ENCODE data around the gene MKX.

Gene MKX

DNA sequence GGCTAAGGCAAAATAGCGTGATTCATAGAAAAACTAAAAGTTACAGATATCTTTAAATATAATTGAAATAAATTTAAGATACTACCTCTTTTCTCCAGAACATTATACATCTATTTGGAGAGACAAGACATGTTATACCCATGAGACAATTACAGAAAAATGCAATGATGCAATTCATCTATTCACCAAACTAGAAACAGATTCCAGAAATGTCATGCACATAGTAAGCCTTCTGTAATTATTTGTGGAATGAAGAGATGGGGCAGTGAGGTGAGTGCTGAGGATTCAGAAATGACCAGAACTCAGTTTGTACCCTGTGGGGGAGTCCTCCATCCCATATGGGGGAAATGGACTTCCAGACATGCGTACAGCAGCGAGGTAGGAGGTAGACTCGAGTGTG lies 99.4 kb downstream of the MKX start:
- DNase-seq = no peak

DNA sequence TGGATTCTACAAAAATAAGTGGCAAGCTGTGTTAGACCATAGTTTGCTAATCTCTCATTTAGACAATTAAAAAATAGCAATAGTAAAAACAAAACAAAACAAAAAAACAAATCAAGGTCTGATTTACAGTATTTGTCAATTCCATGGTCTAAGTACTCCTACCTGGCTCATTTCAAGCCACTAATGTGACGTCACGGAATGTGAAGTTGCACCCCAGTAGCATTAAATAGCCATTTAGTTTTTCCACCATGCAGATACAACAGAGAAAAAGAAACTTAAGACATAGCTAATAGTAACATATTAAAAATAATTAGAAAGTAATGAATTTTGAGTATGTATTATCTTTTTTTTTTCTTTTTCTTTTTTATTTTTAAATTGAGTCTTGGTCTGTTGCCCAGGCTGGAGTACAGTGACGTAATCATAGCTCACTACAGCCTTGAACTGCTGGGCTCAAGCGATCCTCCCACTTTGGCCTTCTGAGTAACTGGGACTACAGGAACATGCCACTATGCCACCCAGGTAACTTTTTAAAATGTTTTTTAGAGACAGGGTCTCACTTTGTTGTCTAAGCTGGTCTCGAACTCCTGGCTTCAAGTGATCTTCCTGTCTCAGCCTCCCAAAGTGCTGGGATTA lies 101.2 kb downstream of the MKX start:
- no peak for DNase-seq

DNA sequence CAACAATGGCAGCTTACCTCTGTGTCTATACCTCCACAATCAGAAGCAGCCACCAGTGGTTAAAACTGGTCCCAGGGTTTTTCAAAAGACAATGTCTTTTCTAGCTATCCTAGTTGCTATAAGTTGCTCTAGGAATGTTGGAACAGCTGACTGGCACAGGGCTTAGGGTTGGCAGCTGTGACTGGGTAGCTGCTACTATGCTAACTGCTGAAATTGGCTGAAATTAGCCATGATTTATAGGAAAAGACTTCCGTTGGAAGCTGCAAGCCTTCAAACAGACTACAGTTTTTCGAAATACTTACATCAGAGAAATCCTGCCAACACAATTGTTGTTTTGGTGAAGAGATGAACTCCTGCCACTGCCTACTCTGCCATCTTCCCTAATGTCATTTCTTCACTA lies 102.3 kb downstream of the MKX start:
- DNase-seq = no peak

DNA sequence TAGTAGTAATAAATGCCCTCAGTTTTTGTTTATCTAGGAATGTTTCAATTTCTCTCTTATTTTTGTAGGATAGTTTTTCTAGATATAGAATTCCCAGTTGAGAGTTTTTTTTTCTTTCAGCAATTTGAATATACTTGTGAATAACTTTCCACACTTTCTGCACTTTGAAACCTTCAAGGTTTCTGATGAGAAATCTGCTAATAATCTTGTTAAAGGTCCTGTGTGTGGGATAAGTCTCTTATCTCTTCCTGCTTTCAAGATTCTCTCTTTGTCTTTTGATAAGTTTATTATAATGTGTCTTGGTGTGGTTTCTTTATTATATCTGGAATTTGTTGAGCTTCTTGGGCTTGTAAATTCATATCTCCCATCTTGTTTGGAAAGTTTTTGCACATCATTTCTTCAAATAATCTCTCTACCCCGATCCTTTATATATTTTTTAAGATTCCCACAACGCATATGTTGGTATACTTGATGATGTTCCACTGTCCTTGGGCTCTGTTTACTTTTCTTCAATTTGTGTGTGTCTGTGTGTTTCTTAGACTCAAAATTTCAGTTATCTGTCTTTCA lies 103.5 kb downstream of the MKX start:
- no peak for DNase-seq

DNA sequence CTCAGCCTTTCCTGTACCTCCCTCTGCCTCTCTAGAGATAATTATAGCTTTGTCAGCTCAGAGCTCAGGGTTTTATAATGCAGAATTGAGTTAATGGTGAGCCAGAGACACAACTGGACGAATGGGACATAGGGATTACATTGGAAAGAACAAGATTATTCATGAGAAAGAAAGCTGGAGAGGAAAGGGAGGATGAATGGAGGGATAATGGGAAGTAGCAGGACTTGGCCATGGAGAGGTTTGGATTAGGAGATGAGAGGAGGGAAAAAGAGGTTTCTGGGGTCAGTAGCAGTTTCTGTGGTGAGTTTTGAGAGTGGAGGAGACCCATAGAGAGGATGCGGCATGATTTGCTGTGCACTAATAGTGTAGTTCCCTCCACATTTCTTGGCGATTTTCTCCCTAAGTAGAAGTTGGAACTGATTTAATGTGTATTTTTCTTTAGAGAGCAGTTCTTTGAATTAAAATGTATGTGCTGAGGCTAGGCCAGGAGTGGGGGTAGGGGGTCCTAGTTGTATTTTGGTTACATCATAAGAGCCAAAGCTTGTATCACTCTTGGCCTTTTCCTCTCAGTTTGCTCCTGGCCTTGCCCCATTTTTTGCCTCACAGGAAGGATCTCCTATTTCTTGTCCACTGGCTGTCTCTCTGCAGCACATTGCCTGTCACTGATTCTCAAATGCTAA lies 107.4 kb downstream of the MKX start:
- no peak for DNase-seq

DNA sequence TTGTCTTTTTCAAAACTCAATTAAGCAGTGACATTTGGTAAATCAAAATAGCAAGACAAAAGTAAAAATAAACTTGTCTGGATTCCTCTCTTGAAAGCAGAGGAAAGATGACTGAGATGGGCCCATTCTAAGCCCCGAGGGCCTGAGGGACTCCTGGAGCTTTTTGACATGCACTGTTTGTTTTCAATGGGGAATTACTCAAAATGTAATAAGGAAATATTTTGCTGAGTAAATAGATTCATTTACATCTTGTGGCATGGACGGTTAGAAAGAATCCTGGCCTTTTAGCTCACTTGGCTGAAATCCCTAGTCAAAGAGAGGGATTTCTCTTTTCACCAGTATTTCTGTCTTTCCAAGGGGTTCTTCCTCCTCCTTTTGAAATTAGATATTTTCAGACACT lies 108.0 kb downstream of the MKX start:
- DNase-seq = peak; percentile 10

DNA sequence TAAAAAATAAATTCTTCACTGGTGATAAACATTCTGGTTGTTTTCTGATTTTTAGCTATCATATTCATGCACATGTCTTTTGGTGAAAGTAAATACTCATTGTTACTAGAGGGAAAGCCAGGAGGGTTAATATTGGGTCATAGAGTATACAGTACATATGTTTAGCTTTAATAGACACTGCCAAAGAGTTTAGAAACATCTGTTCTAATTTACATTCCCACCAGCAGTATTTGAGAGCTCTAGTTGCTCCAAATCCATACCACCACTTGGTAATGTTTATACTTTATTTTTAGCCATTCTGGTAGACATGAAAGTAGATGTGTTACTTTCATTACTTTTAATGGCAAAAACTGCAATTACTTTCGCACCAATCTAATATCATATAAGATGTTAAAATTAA lies 108.8 kb downstream of the MKX start:
- DNase-seq = no peak

DNA sequence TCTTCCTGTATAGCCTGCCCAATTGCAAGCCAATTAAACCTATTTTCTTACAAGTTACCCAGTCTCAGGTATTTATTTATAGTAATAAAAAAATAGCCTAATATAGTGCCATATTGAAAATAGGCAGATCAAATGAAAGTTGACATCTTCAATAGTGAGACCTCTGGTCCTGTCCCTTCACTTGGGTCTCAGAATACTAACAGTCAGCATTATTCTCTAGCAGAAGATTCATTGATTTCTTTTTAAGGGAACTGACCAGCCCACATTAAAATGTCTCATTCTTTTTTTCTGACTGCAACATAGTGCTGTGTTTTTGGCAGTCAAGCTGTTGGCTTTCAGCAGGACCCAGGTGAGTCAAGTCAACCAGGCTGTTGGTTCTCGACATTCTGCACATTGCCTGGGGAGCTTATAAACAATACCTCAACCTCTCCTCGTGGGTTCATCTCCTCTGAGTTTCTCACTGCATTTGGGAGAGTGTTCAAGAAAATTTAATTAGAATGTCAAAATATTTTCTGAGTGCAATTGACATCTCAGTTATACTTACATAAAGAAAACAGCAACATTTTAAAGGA lies 109.8 kb downstream of the MKX start:
- no peak for DNase-seq

DNA sequence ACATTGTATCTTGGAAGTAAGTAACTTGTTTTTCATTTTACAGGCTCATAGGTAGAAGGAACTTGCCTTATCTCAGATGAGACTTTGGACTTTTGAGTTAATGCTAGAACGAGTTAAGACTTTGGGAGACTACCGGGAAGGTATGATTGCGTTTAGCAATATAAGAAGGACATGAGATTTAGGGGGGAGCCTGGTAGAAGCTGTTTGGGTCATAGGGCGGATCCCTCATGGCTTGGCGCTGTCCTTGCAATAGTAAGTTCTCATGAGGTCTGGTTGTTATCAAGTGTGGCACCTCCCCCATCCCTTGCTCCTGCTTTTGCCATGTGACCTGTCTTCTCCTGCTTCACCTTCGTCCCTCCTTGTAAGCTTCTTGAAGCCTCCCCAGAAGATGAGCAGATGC lies 110.3 kb downstream of the MKX start:
- no peak for DNase-seq

DNA sequence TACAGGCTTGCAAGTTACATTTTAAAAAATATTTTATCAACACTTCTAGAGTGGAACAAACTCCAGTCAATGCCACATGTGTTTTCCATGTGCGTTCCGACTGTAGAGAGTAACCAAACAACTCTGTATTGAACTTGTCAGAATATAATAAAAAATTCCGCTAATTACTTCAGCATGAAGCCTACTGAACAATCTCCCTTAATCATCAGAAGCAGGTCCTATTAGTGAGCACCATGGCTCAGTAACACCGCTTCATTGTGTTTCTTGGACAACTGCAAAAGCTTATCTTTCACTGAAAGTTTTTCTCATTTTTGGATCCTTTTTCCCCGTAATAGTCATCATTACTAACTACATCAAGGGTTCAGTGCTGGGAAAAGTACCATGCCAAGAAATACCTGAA lies 117.0 kb downstream of the MKX start:
- no peak for DNase-seq

DNA sequence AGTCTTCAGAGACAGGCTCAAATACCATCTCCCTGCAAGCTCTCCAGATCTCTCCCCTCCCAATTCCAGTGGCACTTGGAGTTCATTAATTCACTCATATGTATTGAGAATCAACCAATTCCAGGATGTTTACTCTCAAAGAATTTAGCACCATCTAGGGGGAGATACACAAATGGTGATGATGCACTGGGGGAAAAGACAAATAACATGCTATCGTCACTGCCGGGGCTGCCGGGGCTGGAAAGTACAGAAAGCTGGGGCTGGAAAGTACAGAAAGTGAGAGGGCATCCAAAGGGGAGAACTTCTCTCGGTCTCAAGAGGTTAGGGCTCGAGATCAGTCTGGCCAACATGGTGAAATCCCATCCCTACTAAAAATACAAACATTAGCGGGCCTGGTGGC lies 118.7 kb downstream of the MKX start:
- no peak for DNase-seq

DNA sequence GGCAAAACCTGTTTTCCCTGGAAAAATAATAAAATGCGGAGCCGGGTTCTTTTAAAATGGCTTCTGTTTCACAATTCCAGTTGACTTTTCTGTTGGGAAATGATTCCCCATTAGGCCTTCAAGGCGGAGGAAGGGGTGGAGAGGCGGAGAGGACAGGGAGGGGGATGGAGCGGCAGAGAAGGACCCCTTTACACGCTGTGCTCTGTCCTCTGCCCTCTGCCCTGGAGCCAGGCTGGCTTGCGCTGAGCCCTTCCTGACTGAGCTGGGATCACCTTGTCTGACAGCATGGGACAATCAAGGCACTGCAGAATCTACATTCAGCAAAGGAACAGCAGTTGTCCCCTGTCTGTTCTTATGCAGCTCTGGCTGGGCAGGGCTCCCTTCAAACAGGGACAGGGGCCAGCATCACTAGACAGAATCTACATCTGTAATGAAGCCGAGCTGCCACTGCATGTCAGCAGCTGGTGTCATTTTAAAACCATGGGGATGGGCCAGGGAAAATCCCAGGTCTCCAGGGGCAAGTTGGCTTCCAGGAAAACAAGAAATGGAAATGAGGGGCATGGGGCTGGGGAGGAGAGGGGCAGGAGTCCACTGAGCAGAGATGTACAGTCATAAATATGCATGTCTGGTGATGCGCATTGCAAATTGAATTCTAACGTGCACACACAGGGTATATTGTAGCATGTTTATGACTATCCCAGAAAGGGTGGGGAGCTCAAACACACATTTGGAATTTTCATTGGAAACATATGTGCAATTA lies 120.0 kb downstream of the MKX start:
- no peak for DNase-seq

DNA sequence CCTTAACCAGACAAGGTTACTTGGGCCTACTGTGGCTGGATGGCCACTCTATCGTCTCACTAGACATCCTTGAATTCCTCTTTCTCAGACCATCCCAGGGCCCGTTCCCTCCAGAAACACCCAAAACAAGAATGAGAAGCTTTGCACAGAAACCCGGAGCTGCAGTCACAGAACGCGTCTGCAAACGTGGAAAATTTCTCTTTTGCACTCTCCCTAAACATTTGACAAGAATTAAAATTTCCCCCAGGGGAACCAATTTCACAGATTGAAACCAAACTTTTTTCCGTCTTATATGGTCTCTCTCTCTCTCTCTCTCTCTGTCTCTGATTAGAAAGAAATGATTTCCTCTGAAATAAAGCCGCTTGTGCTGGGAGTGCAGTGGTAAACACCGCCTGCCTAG lies 120.7 kb downstream of the MKX start:
- DNase-seq = no peak
